IPS DF 6.9 (cell line): ENCODE data around the gene AOPEP.

ENCODE experiments used
- DNase-seq: peaks from one replicate; pipeline ENCODE4 v3.0.0-alpha.2; 2013; ENCODE audit warnings: low read depth, low spot score
- H3K27ac ChIP-seq: one replicate; pipeline ENCODE4 v1.5.1; 2013; ENCODE audit warnings: low read length, control low read depth
- H3K27me3 ChIP-seq: 2 replicates; pipeline ENCODE4 v1.6.1; 2013; ENCODE audit warnings: mild to moderate bottlenecking, low read length; ENCODE audit not compliant: control insufficient read depth, insufficient read depth
- H3K36me3 ChIP-seq: 2 replicates; pipeline ENCODE4 v1.6.1; 2013; ENCODE audit warnings: low read length; ENCODE audit not compliant: control insufficient read depth, insufficient read depth
- H3K4me1 ChIP-seq: 2 replicates; pipeline ENCODE4 v1.6.1; 2013; ENCODE audit warnings: low read length; ENCODE audit not compliant: control insufficient read depth, insufficient read depth
- H3K4me3 ChIP-seq: 2 replicates; pipeline ENCODE4 v1.5.1; 2013; ENCODE audit warnings: mild to moderate bottlenecking, low read length
- H3K9me3 ChIP-seq: 2 replicates; pipeline ENCODE4 v1.6.1; 2013; ENCODE audit warnings: low read length, inconsistent platforms; ENCODE audit not compliant: control insufficient read depth, insufficient read depth
- WGBS: extraction: QIAGEN DNeasy Blood & Tissue Kit; methylation state at CpG from one replicate; pipeline ENCODE4 v1.1.7; 2013; ENCODE audit warnings: mixed read lengths, missing lambda C conversion rate; ENCODE audit not compliant: insufficient read length, insufficient coverage; 5-methylcytosine and 5-hydroxymethylcytosine counted together

AOPEP gene

GRCh38 chr9:95001720-95002119 lies 275.2 kb downstream of the AOPEP start:
- DNase-seq: no peak
- Histone ChIP-seq H3K36me3 (no peaks in the 10 kb centered on the region), H3K4me3 (no peak overlapping the region), H3K27ac (no peak overlapping the region), H3K27me3 (peaks cover 2% of the 10 kb centered on the region; the same call in 1 of the 2 replicates), H3K9me3 (no peaks in the 10 kb centered on the region), H3K4me1 (no peaks in the 10 kb centered on the region)
- WGBS: no CpG with 5 or more reads among the region's 7 CpGs

DNA sequence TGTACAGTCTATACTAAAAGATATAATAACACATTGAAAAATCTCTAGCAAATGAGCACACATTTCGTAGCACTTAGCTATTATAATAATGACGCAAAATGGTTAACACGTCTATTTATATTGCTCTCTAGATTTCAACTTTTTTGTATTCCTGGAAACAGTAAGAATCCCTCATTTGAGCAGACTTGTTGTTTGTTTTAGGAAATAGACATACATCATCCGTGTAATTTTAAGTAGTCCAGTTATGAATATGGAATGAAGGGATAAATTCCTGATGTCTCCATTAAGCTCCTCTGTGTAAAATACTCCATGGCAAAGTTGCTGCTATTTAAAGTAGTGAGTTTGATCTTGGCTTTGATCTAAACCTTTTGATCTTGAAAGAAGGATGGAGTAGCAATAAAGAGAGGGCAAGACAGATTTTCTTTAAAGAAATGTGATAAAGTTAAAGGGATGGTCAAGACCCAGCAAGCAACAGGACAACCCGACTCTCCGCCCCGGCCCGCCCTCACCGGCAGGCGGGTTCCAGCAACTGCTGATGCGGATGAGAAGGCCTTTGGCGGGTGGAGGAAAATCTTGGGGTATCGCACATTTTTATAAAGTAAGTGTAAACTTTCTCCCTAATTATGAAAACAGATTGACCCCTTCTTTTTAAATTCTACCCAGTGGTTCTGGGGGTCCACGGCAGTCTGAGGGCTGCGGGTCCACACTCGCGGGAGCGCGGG lies 277.4 kb downstream of the AOPEP start:
- Histone ChIP-seq H3K4me1 (no peaks in the 10 kb centered on the region), H3K4me3 (peak overlapping the region; percentile 87; the same call in 1 of the 2 replicates), H3K9me3 (no peaks in the 10 kb centered on the region), H3K36me3 (no peaks in the 10 kb centered on the region), H3K27ac (no peak overlapping the region), H3K27me3 (peaks cover 2% of the 10 kb centered on the region; the same call in 1 of the 2 replicates)
- WGBS: no CpG with 5 or more reads among the region's 19 CpGs
- DNase-seq: no peak

DNA sequence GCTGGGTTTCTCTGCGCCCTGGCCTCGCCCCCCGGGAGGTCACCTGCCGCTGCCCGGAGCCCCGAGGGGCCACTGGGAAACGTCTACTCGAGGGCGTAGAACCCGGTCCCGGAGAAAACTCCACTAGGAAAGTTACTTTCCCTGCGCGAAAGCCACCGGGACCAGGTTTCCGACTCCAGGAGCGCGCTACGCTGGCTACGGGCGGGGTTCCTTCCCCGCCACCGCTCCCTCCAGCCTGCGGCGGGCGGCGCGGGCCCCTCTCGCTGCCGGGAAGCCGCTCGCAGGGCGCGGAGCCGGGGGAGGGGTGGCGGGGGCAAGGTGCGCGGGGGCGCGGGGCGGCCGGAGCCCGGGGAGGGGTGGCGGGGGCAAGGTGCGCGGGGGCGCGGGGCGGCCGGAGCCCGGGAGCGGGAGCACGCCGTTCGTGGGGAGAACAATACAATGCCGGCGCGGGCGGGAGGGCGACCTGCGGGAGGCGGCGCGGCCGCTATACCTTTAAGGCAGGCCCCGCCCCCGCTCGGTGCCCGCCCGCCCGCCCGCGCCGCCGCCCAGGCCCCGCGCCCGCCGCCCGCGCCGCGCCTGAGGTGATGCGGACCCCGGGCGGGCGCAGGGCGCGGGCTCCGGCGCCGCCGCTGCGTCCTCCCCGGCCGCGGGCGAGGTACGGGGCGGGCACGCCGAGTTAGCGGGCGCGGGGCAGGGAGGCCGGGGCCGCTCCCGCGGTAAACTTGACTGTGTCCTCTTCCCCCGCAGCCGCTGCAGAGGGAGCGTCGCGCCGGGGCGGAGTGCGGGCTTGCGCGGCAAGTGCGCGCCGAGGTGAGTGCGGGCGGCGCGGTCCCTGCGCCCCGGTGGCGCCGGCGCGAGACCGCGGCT lies 278.1 kb downstream of the AOPEP start:
- Histone ChIP-seq H3K36me3 (no peaks in the 10 kb centered on the region), H3K4me3 (peak overlapping the region; percentile 87), H3K4me1 (no peaks in the 10 kb centered on the region), H3K27ac (no peak overlapping the region), H3K9me3 (no peaks in the 10 kb centered on the region), H3K27me3 (peaks cover 2% of the 10 kb centered on the region; the same call in 1 of the 2 replicates)
- no peak for DNase-seq
- no CpG with 5 or more reads among the region's 133 CpGs for WGBS

GRCh38 chr9:95005278-95006143 lies 279.0 kb downstream of the AOPEP start:
- no peaks in the 10 kb centered on the region for H3K9me3 ChIP-seq
- no peaks in the 10 kb centered on the region for H3K36me3 ChIP-seq
- WGBS: no CpG with 5 or more reads among the region's 49 CpGs
- no peak overlapping the region for H3K27ac ChIP-seq
- peaks cover 2% of the 10 kb centered on the region; the same call in 1 of the 2 replicates for H3K27me3 ChIP-seq
- no peak for DNase-seq
- no peaks in the 10 kb centered on the region for H3K4me1 ChIP-seq
- H3K4me3 ChIP-seq: peak overlapping the region; percentile 87; the same call in 1 of the 2 replicates

- Histone ChIP-seq H3K4me1 (no peaks in the 10 kb centered on the region), H3K9me3 (no peaks in the 10 kb centered on the region), H3K27ac (no peak overlapping the region), H3K4me3 (no peak overlapping the region), H3K36me3 (no peaks in the 10 kb centered on the region), H3K27me3 (peaks cover 2% of the 10 kb centered on the region; the same call in 1 of the 2 replicates)
- no CpG with 5 or more reads among the region's 5 CpGs for WGBS
- DNase-seq: no peak
Observed at GRCh38 chr9:95007226-95007869, 280.8 kb downstream of the AOPEP start.

GRCh38 chr9:95008151-95008771 lies 281.8 kb downstream of the AOPEP start:
- DNase-seq: no peak
- H3K36me3 ChIP-seq: no peaks in the 10 kb centered on the region
- H3K27me3 ChIP-seq: no peaks in the 10 kb centered on the region; the same call in 1 of the 2 replicates
- WGBS: no CpG with 5 or more reads among the region's 15 CpGs
- no peak overlapping the region for H3K4me3 ChIP-seq
- no peaks in the 10 kb centered on the region for H3K9me3 ChIP-seq
- no peaks in the 10 kb centered on the region for H3K4me1 ChIP-seq
- H3K27ac ChIP-seq: no peak overlapping the region

GRCh38 chr9:95009459-95009858 lies 283.0 kb downstream of the AOPEP start:
- no peak for DNase-seq
- WGBS: no CpG with 5 or more reads among the region's 5 CpGs
- no peaks in the 10 kb centered on the region for H3K4me1 ChIP-seq
- no peaks in the 10 kb centered on the region for H3K9me3 ChIP-seq
- no peak overlapping the region for H3K27ac ChIP-seq
- no peak overlapping the region for H3K4me3 ChIP-seq
- H3K27me3 ChIP-seq: no peaks in the 10 kb centered on the region; the same call in 1 of the 2 replicates
- no peaks in the 10 kb centered on the region for H3K36me3 ChIP-seq

GRCh38 chr9:95010431-95010838 lies 283.9 kb downstream of the AOPEP start:
- DNase-seq: no peak
- Histone ChIP-seq H3K27ac (no peak overlapping the region), H3K36me3 (no peaks in the 10 kb centered on the region)

DNA sequence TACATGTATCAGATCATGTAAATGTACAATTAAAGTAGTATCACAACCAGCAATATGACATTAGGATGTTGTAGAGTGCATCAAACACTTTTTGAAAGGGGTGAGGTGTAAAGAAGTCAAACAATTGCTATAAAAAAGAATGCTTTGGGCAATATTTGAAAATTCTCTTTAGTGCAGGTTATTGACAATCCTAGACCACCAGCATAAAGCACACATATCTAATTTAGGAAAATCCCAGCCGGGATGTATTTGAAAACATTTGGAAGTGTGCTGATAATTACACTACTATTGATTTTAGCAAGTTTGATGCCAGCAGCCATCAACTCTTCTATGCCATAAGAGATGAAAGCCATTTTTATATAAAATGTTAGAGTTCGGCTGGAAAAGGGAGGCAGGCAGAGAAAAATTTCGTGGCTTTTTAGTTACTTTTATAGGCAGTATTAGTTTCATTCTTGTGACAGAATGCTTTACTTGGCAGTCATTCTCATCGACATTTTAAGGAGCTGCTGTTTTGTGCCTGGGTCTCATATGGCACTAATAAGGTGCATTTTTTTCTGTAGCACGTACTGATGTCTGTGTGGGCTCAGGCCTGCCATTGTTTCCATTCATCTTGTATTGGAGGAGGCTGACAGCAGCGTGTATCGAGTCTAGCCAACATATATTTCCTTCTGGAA lies 285.7 kb downstream of the AOPEP start:
- Histone ChIP-seq H3K9me3 (no peaks in the 10 kb centered on the region), H3K36me3 (no peaks in the 10 kb centered on the region), H3K4me3 (no peak overlapping the region), H3K27me3 (no peaks in the 10 kb centered on the region), H3K4me1 (no peaks in the 10 kb centered on the region), H3K27ac (no peak overlapping the region)
- WGBS: no CpG with 5 or more reads among the region's 7 CpGs
- no peak for DNase-seq

More at GRCh38 chr9:95010431-95010838, 283.9 kb downstream of the AOPEP start:
- H3K4me3 ChIP-seq: no peak overlapping the region
- no CpG with 5 or more reads among the region's 5 CpGs for WGBS
- no peaks in the 10 kb centered on the region for H3K4me1 ChIP-seq
- no peaks in the 10 kb centered on the region; the same call in 1 of the 2 replicates for H3K27me3 ChIP-seq
- no peaks in the 10 kb centered on the region for H3K9me3 ChIP-seq
